Keratinocyte (primary cell): Measurements from ENCODE around the gene PGAM2. TPM values are rescaled to one million over a fixed set of nuclear protein-coding genes. Genes with fewer than 3 reads are reported as not detected.

Source experiments
- polyA plus RNA-seq, 5 experiments: library from polyadenylated mRNA; depleted of rRNA in 3 of 5; stranded (reverse) in 3 of 5; stranded (forward) in 1 of 5; unstranded in 1 of 5; fragments of >200 nt; gene quantifications; 1 replicate in 1 of 5; 2 replicates in 3 of 5; 3 replicates in 1 of 5; pipeline versions ENCODE4 v1.2.1 to v1.2.3, GENCODE V29; 2011 to 2012; ENCODE audit warnings: missing spikeins in 2 of 5, low read depth in 1 of 5, low replicate concordance in 1 of 5

Gene PGAM2
- polyA plus RNA-seq, 1 donor (not counting 4 experiments of a cell fraction or from before 2014, with no cell fraction given), result not detected

Other genes starting within 250 kb of the PGAM2 start
- gene MRPS24, start 196.1 kb downstream of the PGAM2 start, polyA plus RNA-seq, result 94.8 to 113 TPM (median 104 TPM) in 3 replicates
- gene URGCP, start 159.0 kb downstream of the PGAM2 start, polyA plus RNA-seq, result 24.8 to 29.7 TPM (median 27.6 TPM) in 3 replicates
- 7.9 to 11.0 TPM (median 8.1 TPM) in 3 replicates for gene UBE2D4, start 139.1 kb downstream of the PGAM2 start, polyA plus RNA-seq
- not detected in 3 replicates for gene SPDYE1, start 67.7 kb downstream of the PGAM2 start, polyA plus RNA-seq
- 76.1 to 107 TPM (median 88.4 TPM) in 3 replicates for gene DBNL, start 20.9 kb downstream of the PGAM2 start, polyA plus RNA-seq
- 4.7 to 5.9 TPM (median 4.8 TPM) in 3 replicates for gene POLM, start 17.0 kb upstream of the PGAM2 start, polyA plus RNA-seq
- gene AEBP1, start 38.8 kb upstream of the PGAM2 start, polyA plus RNA-seq, result 0.03 to 0.18 TPM (median 0.03 TPM) in 3 replicates
- gene POLD2, start 58.0 kb upstream of the PGAM2 start, polyA plus RNA-seq, result 140 to 158 TPM (median 152 TPM) in 3 replicates
- gene MYL7, start 75.8 kb upstream of the PGAM2 start, polyA plus RNA-seq, result 0.19 to 2.9 TPM (median 0.59 TPM) in 3 replicates
- 0.03 TPM in 1 of 3 replicates, not detected in the others for gene GCK, start 123.9 kb upstream of the PGAM2 start, polyA plus RNA-seq
- gene YKT6, start 135.4 kb upstream of the PGAM2 start, polyA plus RNA-seq, result 139 to 192 TPM (median 148 TPM) in 3 replicates